ENCODE data around the gene PRRT1B.
A peak's percentile ranks its signal among the peaks of the same experiment; 100 is the strongest.
"Not testable (repeated sequence)": the region's sequence is repeated elsewhere in the genome, so short reads cannot be mapped to it uniquely, and the experiment has no call there.

Gene PRRT1B

DNA sequence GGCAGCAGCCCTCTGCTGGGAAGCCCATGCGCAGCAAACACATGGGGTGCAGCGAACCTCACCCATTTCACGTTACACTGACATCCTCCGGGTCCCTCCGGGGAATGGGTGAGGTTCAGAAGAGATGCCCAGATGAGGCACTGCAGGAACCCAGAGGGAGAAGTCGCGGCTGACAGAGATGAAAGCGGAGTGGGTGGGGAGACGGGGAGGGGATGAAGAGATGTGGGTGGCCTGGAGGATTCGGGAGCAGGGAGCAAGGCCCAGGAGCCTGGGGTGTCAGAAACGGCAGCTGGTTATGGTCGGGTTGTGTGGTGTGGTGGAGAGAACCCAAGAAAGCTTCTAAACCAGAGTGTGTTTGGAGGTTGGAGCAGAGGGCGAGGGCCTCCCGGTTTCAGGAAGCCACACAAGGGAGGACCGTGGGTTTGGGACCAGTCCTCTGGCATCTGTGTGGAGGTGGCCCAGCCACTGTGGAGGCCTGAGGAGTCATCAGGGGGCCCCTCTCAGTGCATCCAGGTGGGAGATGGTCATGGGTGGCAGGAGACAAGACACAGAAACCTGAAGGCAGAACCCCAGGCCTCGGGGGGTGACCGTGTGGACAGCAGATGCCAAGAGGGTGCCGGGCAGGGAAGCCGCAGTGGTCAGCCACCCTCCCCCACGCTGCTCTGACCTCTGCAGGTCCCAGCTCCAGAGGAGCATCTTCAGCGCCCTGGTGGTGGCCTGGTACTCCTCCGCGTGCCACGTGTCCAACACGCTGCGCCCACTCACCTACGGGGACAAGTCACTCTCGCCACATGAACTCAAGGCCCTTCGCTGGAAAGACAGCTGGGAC is 22.9 kb upstream of the PRRT1B start:
- no peak for DNase-seq (ENCODE audit: low read depth)

DNA sequence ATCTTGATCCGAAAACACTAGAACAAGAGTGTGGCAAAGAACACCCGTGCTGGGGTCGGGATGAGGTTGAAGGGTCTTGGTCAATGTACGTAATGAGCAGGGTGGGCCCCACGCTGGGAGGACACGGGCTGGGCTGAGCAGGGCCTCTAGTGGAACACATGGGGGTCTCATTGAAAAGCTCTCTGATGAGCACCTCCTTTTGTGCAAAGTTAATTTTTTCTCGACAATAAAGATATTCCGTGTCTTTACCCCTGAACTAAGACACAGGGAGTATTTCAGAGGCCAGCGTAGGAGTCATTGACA is 22.3 kb upstream of the PRRT1B start:
- no peak for DNase-seq (ENCODE audit: low read depth)

DNA sequence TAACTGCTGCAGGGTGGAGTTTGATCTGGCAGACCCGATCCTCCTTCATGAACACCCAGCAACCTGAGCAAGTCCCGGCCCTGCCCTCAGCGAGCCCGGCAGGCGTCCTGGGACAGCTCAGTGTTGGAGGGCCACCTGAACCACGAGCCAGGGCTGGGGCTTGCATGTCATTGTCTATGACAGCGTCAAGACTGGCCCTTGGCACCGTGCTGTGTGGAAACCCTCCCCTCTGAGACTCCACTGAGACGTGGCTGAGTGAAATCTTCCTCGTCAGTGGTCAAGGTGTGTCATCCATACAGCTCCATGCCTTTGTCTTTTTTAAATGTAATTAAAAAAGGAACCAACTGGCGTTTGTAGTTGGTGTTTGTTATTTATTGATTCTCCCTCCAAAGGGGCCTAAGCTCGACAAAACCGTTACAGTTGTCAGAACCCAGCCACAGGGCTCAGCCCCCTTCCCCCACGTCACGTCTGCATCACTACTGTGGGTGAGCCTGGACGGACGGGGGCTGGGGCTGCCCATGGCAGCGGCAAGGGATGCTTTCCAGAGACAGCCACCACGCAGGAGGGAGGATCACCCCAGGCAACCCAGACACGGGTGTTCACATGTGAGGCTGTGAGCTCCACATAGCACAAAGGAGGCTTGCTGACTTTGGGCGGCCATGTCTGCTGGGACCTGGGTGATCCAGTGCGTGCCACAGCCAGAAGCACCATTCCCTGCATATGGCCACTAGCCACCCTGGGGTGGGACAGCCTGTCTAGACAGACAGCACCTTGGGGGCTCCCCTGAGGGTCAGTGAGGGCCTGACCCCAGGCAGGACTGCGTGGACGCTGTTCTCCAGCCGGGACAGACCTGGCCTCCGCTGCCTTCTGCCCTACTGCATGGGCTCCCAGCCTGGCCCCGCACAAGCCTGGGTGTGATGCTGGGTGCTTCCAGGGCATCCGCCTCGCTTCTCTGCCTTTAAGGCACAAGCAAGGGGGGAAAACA is 21.6 kb upstream of the PRRT1B start:
- DNase-seq (ENCODE audit: low read depth): no peak

DNA sequence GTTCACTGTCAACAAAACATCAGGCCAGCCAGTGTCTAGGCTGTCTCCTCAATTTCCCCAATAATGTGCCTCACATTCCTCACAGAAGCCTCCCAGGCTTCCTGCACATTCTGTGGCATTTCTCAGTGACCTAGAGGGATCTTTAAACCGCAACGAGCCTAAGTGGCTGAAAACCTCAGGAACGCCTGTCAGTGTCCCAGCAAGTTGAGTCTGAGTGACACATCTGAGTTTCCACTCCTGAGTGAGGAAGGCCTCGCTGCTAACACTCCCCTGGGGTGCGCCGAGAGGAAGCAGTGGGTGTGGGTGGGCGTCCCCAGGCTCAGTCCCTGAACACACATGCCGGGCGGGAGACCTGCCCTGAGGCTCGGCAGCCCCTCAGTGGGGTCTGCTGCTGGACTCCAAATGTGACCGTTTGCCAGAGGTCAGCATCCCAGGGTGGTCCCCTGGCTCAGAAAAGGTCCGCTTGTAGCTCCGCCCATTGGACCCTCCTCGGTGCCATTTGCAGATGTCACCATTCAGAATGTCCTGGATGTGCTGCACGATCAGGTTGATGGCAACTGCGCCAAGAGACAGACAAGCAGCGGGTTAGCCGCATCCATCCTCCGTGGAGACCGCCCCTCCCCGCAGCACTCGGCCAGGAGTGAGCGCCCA is 20.5 kb upstream of the PRRT1B start:
- no peak for DNase-seq (ENCODE audit: low read depth)

DNA sequence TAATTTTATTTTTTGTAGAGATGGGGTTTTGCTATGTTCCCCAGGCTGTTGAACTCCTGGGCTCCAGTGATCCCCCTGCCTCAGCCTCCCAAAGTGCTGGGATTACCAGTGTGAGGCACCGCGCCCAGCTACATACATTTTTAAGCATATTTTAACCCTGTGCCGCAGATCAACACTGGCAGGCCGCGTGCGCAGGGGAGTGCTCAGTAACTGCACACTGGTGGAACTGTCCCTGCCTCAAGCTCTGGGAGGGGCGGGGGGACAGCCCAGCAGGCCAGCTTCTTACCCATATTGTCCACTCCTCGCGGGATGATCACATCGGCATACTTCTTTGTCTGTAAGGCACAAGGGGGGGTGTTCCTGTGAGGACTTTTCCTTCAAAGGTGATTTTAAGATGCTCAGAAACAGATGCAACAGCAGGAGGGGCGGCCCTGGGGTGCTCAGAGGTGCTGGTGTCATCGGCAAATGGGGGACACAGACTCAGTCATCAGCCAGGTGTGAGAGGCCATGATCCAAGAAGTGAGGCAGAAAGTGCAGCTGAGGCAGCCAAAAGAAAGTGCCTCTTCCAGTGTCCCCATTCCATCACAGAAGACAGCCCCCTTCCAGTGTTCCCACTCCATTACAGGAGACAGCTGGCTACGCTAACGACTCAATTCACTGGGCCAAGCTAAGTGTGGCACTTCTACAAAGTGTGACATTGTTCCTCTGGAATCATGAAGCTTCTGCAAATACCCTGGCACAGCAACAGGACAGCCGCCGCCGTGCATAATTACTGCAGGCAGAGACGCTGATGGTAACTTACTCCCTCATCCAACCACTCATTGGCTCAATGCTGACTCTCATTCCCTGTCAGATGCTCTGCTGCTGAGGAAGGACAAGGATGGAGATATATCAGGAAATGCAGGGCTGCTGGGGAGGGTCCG is 19.4 kb upstream of the PRRT1B start:
- no peak for DNase-seq (ENCODE audit: low read depth)

DNA sequence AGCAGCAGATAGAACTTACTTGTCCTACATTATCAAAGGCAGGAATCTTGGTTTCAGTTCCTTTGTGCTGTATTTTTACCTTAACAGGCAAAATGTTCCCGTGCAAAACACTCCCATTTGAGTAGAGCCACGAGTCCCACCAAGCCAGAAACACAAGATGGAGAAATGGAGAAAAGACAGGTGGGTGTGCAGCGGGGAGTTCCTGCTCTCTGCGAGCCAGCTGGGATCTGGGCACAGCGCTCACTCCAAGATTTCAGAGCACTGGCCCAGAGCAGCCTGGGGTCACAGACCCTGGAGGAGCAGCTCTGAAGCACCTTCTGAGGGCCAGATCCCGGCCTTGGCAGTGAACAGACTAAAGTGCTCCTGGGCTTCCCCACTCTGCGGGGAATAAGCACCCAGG is 17.1 kb upstream of the PRRT1B start:
- no peak for DNase-seq (ENCODE audit: low read depth)

DNA sequence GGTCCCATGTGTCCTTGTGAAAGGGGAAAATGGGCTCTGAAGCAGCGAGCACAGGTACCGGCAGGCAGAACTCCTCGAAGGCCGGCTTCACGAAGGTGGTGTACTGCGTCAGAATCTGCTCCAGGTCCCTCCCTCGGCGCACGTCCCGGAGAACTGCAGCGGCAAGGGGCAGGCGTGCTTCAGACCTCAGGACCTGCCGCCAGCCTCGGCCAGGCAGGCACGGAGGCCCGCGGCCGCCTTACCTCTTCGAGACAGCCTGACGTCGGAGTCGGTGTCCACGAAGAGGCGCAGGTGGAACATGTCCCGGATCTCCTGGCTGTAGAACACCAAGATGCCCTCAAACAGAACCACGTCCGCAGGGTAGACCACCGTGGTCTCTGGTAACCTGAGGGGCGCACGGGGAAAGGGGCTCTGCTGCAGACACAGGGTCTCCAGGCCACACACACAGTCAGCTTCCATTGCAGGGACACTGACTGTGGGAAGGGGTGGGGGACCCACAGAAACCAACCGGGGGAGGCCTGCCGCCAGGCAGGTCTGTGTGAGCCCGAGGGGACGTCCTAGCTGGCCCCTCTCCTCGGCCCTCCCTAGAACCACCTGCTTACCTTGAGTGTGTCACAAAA is 16.3 kb upstream of the PRRT1B start:
- DNase-seq (ENCODE audit: low read depth): no peak

DNA sequence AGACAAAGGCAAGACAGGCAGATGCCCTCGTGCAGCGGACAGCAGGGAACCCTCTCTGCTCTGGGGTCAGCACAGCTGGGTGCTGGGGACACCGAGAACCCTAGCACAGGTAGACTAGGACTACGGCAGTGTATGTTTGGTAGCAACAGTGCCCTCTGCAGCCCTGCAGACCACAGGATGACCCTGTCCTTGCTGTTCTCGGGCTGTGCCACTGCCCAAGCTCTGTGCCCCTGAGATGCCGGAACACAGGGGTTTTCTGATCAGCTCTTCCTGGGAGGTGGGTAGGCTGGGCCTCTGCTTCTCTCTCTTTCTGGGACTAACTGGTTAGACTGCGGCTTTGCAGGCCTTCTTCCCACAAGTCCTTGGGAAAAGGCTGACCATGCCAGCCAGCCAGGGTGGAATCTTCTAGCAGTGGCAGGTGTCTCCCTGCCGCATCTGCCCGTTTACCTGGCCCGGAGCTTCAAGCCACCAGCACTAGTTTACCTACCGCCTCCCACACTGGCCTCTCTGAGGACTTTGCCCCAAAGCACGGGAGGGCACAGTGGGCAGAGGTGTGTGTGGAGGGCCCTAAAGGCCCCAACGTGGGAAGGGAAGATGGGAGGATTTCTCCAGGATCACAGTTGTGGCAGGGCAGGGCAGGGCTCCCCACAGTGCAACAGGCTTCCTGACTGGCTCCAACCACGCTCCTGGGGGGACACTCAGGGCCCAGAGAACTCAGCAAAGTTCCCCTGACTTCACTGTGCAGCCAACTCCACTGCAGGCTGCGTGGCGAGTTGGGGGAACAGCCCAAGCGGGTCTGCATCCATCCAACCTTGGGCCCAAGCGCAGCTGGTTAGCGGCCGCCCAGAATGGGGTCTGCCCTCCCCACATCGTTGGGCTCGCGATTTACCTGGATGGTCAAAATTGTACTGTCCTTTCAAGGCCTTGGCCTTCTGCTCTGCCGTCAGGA is 15.5 kb upstream of the PRRT1B start:
- no peak for DNase-seq (ENCODE audit: low read depth)

DNA sequence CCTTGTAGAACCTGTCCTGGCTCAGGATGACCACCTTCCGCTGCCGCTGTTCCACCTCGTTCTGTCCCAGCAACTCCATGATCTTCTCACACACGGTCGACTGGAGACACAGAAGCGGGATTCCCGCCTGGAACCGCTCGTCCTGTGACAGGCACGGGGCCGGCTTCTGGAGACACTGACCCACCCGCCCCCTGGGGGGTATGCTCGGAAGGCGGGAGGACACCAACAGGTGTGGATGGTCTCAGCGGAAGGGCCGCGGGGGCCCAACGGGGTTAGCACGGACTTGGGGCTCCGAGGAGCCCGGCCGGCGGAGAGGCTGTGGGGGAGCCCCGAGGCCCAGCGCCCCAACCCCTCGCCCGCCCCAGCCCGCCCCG is 14.8 kb upstream of the PRRT1B start:
- no peak for DNase-seq (ENCODE audit: low read depth)

DNA sequence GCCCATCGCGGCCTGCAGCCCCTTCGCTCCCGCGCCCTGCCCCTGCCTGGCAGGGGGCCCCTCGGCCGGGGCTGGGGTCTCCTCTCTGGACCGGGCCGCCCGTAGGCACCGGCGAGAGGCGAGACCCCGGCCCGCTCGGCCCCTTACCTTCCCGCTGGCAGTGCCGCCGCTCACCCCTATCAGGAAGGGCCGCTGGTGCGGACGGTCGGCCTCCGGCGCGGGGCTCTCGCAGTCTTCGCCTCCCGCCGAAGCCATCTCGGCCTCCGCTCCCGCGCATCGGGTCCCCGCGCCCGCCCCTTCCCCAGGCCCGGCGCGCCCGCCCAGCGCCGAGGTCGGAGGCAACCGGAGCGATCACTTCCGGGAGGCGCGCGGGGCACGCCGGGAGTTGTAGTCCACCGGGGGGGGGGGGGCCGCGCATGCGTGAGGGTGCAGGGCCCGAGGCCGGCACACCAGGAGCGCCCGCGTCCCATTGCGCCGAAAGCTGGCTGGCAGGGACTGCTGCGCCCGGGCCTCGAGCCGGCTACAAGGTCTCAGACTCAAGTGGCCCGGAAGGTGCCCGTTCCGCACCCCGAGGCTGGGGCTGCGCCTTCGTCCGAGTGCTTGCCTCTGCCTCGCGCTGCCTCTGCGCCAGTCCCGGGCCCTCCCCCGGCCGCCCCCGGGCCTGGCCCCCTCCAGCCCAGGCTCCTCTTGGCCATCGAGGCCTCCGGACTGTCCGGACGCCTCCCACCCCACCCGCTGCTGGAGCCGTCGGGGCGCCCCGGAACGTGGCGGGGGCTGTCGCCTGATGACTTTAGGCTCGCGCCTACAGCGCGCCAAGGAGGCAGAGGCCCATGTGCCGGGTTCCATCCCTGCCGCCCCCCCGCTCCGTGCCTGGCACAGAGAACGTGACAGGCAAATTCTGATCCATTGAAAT is 14.1 kb upstream of the PRRT1B start, which contains the start of gene UCK1:
TSS of gene UCK1 (minus strand) at position 344 of the 913 bp plus-strand sequence. CDS start at position 255, 89 bp downstream.
- DNase-seq (ENCODE audit: low read depth): peak; percentile 47

DNA sequence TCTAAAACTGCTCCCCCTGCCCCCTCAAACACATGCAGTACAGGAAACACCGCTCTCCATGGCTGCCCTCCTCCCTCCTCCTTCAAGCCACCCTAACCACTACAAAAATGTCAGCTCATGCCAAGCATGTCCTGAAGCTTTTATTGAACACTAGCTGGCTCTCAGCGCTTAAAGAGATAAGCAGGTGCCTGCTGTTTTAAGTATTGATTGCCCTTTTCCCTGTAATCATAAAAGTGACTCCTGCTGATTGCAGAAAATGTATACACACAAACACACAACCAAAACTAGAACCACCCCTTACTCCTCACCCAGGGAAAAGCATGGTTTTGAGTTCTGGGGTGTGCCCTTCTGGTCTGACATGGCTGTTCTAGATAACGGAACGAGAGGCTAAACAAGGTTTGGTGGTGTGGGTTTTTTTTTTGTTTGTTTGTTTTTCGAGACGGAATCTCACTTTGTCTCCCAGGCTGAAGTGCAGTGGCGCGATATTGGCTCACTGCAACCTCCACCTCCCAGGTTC is 10.5 kb upstream of the PRRT1B start:
- no peak for DNase-seq (ENCODE audit: low read depth)

DNA sequence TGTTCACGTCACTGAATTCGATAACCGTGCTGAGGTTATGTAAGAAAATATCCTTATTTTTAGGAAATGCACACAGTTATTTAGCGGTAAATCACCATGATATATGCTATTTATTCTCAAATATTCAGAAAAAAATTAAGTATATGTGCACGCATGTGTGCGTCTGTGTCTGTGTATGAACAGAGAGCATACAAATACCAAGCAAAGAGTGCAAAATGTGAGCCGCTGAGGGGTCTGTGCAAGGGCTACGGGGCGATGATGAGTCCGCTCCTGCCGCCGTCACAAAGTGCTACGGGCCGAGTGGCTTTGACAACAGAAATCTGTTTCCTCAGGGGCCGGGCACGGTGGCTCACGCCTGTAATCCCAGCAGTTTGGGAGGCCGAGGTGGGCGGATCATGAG is 7.4 kb upstream of the PRRT1B start:
- DNase-seq (ENCODE audit: low read depth): no peak

DNA sequence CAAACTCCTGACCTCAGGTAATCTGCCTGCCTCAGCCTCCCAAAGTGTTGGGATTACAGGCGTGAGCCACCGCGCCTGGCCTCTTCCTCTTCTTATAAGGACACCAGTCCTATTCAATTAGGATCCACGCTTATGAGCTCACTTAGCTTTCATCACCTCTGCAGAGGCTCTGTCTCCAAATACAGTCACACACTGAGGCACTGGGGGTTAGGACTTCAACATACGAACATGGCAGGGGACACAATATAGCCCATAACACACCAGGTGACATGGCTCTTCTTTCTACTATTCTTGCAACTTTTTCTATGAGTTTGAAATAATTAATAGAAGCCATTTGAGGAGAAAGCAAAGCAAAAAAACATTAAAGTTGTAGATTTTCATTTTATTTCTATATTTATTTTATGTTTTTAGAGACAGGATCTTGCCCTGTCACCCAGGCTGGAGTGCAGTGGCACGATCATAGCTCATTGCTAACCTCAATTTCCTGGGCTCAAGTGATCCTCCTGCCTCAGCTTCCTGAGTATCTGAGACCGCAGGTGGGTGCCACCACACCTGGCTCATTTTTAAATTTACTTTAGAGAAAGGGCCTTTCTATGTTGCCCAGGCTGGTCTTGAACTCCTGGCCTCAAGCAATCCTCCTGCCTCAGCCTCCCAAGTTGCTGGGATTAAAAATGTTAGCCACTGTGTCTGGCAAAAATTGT is 6.0 kb upstream of the PRRT1B start:
- no peak for DNase-seq (ENCODE audit: low read depth)

DNA sequence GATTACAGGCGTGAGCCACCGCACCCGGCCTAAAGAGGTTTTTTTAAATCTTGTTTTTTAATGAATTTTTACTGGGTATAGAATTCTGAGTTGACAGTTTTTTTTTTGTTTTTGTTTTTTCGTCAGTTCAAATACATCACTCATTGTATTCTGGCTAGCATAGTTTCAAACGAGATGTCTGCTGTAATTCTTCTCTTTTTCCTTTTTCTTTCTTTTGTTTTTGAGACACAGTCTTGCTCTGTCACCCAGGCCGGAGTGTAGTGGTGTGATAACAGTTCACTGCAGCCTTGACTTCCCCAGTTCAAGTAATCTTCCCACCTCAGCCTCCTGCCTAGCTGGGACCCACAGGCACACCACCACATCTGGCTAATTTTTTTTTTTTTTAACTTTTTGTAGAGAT is 2.2 kb upstream of the PRRT1B start:
- DNase-seq (ENCODE audit: low read depth): no peak

DNA sequence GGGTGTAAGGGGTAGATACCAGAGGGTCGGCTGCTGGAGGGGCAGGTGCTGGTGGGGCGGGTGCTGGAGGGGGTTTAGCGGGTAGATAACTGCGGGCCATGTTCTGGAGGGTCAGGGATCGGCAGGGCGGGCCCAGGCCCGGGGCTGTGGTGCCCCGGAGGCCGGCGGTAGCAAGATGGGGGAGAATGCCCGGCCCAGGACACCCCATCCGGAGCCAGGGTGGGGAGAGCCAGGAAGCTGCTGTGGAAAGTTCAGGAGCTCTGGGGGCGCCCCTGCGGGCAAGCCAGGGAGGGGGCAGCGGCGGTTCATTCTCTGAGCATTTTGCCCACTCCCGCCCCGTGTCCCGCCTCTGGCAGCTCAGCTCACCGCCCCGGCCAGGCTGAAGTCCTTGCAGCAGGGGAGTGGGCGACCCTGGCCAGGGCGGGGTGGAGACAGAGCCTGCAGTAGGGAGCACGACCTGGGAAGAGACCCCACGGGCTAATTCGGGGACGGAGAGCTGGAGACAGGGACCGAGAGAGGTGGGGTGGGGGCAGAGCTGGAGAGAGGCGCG is 538 bp downstream of the PRRT1B start:
- no peak for DNase-seq (ENCODE audit: low read depth)

DNA sequence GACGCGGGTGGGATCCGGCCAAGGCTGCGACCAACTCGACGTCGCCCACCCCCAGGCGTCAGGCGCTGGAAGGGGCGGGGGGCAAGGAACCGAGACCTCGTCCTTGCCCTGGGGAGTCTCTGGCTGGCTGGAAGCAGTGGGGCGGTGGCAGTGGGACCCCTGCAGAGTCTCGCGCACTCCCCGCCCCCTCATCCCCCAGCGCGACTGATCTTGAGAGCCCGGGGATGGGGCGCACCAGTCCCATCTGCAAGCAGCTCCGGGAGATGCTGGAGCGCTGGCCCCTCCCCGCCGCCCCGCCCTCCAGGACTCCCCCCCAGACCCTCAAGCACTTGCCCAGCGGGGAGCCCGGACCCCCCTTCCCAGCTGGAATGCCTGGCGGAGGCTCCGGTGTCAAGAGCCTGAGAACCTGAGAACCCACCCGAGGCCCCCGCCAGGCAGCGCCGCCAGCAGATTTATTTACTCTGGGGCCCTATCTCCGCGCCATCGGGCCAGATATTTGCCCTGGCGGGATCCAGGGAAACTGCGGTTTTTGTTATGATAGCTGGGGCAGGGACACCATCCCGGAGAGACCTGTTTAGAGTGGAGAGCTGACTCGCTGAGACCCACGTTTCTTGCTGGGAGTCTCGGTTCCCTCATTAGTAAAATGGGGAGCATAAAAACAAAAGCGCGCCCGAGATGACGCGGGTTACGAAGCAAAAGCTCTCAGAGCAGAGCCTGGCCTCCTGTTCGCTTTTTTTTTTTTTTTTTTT is 1.2 kb downstream of the PRRT1B start:
- no peak for DNase-seq (ENCODE audit: low read depth)

DNA sequence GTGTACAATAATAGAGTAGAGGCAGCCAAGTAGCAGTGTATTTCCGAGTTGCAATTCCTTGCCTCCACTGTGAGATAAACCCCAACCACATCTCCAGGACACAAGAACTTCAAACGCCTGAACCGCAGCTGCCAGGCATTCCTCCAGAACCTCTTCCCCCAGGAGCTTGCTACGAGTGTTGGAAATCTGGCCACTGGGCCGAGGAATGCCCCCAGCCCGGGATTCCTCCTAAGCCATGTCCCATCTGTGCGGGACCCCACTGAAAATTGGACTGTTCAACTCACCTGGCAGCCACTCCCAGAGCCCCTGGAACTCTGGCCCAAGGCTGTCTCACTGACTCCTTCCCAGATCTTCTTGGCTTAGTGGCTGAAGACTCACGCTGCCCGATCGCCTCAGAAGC is 3.9 kb downstream of the PRRT1B start:
- DNase-seq (ENCODE audit: low read depth): not testable (repeated sequence)

All from activated gamma-delta T cell treated with anti-CD3 and anti-CD28 coated beads, Interleukin-2, amount 50 U/mL, for 16 hours (primary cell).